ENCODE data around the gene MYO6. TPM values are rescaled to one million over a fixed set of nuclear protein-coding genes. Genes with fewer than 3 reads are reported as not detected.

The MYO6 gene
- total RNA-seq, 2 experiments from 2014 or later, result 4.3 to 4.6 TPM

GRCh38 chr6:75855052-75855451, 106.0 kb downstream of the MYO6 start:
- Mint-ChIP-seq H3K9me3 (no peaks in the 10 kb centered on the region), H3K4me1 (no peaks in the 10 kb centered on the region), H3K36me3 (ENCODE audit: low read depth) (no peaks in the 10 kb centered on the region), H3K4me3 (no peak overlapping the region), H3K27me3 (peaks cover 3% of the 10 kb centered on the region), H3K27ac (no peak overlapping the region)
- POLR2A ChIA-PET, result no interaction called here
- DNase-seq, result no peak
- CTCF ChIA-PET, result interaction anchor here (0.8 to 1.0 kb wide), 2 partner anchors 9 to 17 kb away, joined by 3 to 4 read pairs; no protein-coding TSS in a partner anchor

DNA sequence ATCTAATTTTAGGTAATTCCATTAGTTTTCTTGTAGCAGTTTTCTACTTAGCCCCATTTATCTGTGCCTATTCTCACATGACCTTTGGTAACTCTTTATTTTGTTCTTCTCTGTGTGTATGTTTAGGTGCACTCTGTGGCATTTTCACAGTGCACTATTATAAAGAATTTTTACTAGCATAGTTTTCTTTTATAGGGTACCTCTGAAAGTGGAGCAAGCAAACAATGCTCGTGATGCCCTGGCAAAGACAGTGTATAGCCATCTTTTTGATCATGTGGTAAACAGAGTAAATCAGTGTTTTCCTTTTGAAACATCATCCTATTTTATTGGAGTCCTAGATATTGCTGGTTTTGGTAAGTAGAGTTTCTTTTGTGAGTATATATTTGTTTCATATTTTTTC, 107.9 kb downstream of the MYO6 start:
- no peak overlapping the region for H3K4me3 Mint-ChIP-seq
- H3K27ac Mint-ChIP-seq, result no peak overlapping the region
- H3K4me1 Mint-ChIP-seq, result no peaks in the 10 kb centered on the region
- no peak for DNase-seq
- peaks cover 3% of the 10 kb centered on the region for H3K27me3 Mint-ChIP-seq
- H3K9me3 Mint-ChIP-seq, result no peaks in the 10 kb centered on the region
- no peaks in the 10 kb centered on the region for H3K36me3 Mint-ChIP-seq (ENCODE audit: low read depth)
- ChIA-PET CTCF (no interaction called here), POLR2A (no interaction called here)

- no peak for DNase-seq
- H3K36me3 Mint-ChIP-seq (ENCODE audit: low read depth), result no peaks in the 10 kb centered on the region
- CTCF ChIA-PET, result interaction anchor here (2.0 kb wide), 1 partner anchor 31 kb away, joined by 5 read pairs; no protein-coding TSS in a partner anchor
- peaks cover 3% of the 10 kb centered on the region for H3K27me3 Mint-ChIP-seq
- POLR2A ChIA-PET, result no interaction called here
- no peak overlapping the region for H3K27ac Mint-ChIP-seq
- H3K9me3 Mint-ChIP-seq, result no peaks in the 10 kb centered on the region
- H3K4me1 Mint-ChIP-seq, result no peaks in the 10 kb centered on the region
- H3K4me3 Mint-ChIP-seq, result no peak overlapping the region
Measured at GRCh38 chr6:75863001-75863400, 114.0 kb downstream of the MYO6 start.

DNA sequence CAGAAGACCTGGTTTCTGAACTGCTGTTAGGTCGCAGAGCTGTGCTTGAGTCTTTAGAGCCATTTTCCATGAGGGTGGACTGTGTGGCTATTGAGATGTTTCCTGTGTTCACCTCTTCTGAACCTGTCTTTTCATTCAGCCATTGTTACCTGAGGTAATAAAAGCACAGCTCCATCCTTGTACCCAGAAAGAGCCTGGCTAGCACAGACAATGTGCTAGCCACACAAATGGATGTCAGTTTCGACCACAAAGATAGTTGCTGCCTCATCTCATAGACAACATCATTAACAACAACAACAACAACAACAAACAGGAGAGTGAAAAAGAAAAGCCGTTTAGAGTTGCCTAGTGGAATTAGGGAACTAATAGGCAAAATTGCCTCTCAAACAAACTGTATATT, 114.7 kb downstream of the MYO6 start:
- ChIA-PET CTCF (no interaction called here), POLR2A (no interaction called here)
- Mint-ChIP-seq H3K27me3 (peaks cover 3% of the 10 kb centered on the region), H3K4me1 (no peaks in the 10 kb centered on the region), H3K4me3 (no peak overlapping the region), H3K27ac (no peak overlapping the region), H3K36me3 (ENCODE audit: low read depth) (no peaks in the 10 kb centered on the region), H3K9me3 (no peaks in the 10 kb centered on the region)
- no peak for DNase-seq

DNA sequence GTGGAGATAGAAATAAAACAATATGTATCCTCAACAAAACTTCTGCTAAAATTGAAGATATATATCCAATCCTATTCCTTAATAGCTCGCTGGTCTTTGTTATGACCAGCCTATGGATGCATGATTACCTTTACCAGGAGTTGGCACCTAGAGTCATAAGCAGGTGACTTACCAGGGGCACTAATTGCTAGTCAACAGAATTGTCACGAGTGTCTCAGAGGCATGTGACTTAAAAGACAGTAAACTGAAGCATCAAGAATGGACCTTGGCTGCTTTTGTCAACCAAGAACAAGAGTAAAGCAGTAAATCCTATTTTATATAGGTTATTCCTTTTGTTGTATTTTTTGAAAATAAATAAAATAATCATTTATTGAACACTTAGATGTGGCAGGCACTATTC, 115.4 kb downstream of the MYO6 start:
- CTCF ChIA-PET, result no interaction called here
- Mint-ChIP-seq H3K4me1 (no peaks in the 10 kb centered on the region), H3K36me3 (ENCODE audit: low read depth) (no peaks in the 10 kb centered on the region)

GRCh38 chr6:75870389-75870788, 121.3 kb downstream of the MYO6 start:
- no peak overlapping the region for H3K4me3 Mint-ChIP-seq
- H3K9me3 Mint-ChIP-seq, result no peaks in the 10 kb centered on the region
- no peaks in the 10 kb centered on the region for H3K36me3 Mint-ChIP-seq (ENCODE audit: low read depth)
- no peak overlapping the region for H3K27ac Mint-ChIP-seq
- CTCF ChIA-PET, result no interaction called here
- DNase-seq, result no peak
- H3K4me1 Mint-ChIP-seq, result no peaks in the 10 kb centered on the region
- H3K27me3 Mint-ChIP-seq, result no peaks in the 10 kb centered on the region
- POLR2A ChIA-PET, result no interaction called here

More for the DNA sequence above, 115.4 kb downstream of the MYO6 start:
- no peak overlapping the region for H3K27ac Mint-ChIP-seq
- H3K9me3 Mint-ChIP-seq, result no peaks in the 10 kb centered on the region
- no peak overlapping the region for H3K4me3 Mint-ChIP-seq
- DNase-seq, result no peak
- POLR2A ChIA-PET, result no interaction called here
- peaks cover 3% of the 10 kb centered on the region for H3K27me3 Mint-ChIP-seq

DNA sequence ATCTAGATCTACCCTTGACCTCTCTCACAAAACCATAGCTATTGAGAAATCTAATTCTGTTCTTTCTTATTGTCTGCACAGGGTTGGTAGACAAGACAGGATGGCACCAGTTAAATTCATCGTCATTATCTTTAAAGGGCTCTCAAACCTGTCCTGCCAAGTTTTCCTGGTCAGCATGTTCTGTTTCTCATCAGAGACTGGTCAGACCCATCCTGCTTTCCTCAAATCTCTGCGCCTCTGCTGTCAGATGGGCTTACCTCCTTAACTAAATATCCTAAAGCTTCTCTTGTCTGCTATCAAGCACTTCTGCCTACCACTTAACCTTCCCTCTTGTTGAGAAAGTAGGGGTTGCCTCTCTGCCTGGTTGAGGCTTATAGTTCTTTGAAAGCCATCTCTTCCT, 125.2 kb downstream of the MYO6 start:
- no peak overlapping the region for H3K27ac Mint-ChIP-seq
- CTCF ChIA-PET, result interaction anchor here (1.2 to 1.7 kb wide), 2 partner anchors 18 to 117 kb away, joined by 3 to 5 read pairs; no protein-coding TSS in a partner anchor

DNA sequence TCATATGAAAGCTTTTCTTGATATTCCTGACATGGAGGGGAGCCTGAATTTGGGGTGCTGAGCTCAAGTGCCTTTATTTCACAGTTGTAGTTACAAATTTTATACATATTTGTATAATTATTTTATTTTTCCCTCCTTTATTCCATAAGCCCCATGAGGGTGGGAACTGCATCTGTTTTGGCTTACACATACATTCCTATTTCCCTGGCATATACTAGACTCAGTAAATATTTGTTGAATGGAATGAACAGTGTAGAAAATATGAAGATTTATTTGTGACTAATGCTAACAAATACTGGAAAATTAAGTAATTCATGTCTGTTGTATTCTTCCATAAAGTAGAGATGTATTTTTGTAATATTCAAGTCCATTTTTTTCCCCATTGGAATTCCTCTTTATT, 127.1 kb downstream of the MYO6 start:
- H3K9me3 Mint-ChIP-seq, result no peaks in the 10 kb centered on the region
- no peak overlapping the region for H3K4me3 Mint-ChIP-seq
- CTCF ChIA-PET, result interaction anchor here (2.4 kb wide), 1 partner anchor 17 kb away, joined by 13 read pairs; no protein-coding TSS in a partner anchor
- no peak overlapping the region for H3K27ac Mint-ChIP-seq
- no peaks in the 10 kb centered on the region for H3K27me3 Mint-ChIP-seq
- H3K36me3 Mint-ChIP-seq (ENCODE audit: low read depth), result no peaks in the 10 kb centered on the region
- no peaks in the 10 kb centered on the region for H3K4me1 Mint-ChIP-seq
- no peak for DNase-seq
- POLR2A ChIA-PET, result no interaction called here

More for the DNA sequence above, 125.2 kb downstream of the MYO6 start:
- no peaks in the 10 kb centered on the region for H3K27me3 Mint-ChIP-seq
- no peaks in the 10 kb centered on the region for H3K9me3 Mint-ChIP-seq
- H3K4me3 Mint-ChIP-seq, result no peak overlapping the region
- H3K36me3 Mint-ChIP-seq (ENCODE audit: low read depth), result no peaks in the 10 kb centered on the region
- no peaks in the 10 kb centered on the region for H3K4me1 Mint-ChIP-seq
- POLR2A ChIA-PET, result no interaction called here
- no peak for DNase-seq

GRCh38 chr6:75880305-75880704, 131.3 kb downstream of the MYO6 start:
- H3K4me1 Mint-ChIP-seq, result no peaks in the 10 kb centered on the region
- H3K4me3 Mint-ChIP-seq, result no peak overlapping the region
- POLR2A ChIA-PET, result no interaction called here
- H3K36me3 Mint-ChIP-seq (ENCODE audit: low read depth), result no peaks in the 10 kb centered on the region
- CTCF ChIA-PET, result interaction anchor here (2.0 kb wide), 1 partner anchor 13 kb away, joined by 16 read pairs; no protein-coding TSS in a partner anchor
- no peaks in the 10 kb centered on the region for H3K27me3 Mint-ChIP-seq
- no peaks in the 10 kb centered on the region for H3K9me3 Mint-ChIP-seq
- DNase-seq, result no peak
- no peak overlapping the region for H3K27ac Mint-ChIP-seq

DNA sequence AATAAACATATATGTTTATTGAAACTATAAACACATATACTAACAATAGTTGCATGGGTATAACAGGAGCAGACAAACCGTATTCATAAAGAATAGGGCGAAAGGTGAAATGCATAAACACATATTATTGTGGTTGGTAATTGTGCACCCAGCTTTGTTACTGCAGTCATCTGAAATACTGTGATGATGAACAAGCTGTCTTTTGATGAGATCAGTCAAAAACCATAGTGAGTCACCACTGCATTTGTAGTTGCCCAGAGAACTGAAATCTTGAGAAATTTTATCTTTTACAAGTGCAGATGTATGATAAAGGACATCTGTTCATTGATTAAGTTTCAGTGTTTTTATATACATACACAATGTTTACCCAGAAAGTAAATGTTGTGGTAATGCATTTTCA, 133.7 kb downstream of the MYO6 start:
- POLR2A ChIA-PET, result no interaction called here
- CTCF ChIA-PET, result interaction anchor here (3.2 kb wide), 1 partner anchor 11 kb away, joined by 21 read pairs; no protein-coding TSS in a partner anchor
- Mint-ChIP-seq H3K9me3 (no peaks in the 10 kb centered on the region), H3K27me3 (no peaks in the 10 kb centered on the region), H3K4me1 (no peaks in the 10 kb centered on the region), H3K4me3 (no peak overlapping the region), H3K27ac (no peak overlapping the region), H3K36me3 (ENCODE audit: low read depth) (no peaks in the 10 kb centered on the region)
- DNase-seq, result no peak

- H3K4me1 Mint-ChIP-seq, result no peaks in the 10 kb centered on the region
- H3K27ac Mint-ChIP-seq, result no peak overlapping the region
- H3K9me3 Mint-ChIP-seq, result no peaks in the 10 kb centered on the region
- H3K27me3 Mint-ChIP-seq, result no peaks in the 10 kb centered on the region
- ChIA-PET POLR2A (no interaction called here), CTCF (interaction anchor here (3.2 kb wide), 1 partner anchor 9 kb away, joined by 21 read pairs; no protein-coding TSS in a partner anchor)
- no peak overlapping the region for H3K4me3 Mint-ChIP-seq
- no peak for DNase-seq
- no peaks in the 10 kb centered on the region for H3K36me3 Mint-ChIP-seq (ENCODE audit: low read depth)
Measured at GRCh38 chr6:75884822-75885221, 135.8 kb downstream of the MYO6 start.

- Mint-ChIP-seq H3K27ac (no peak overlapping the region), H3K27me3 (no peaks in the 10 kb centered on the region), H3K4me3 (no peak overlapping the region), H3K9me3 (no peaks in the 10 kb centered on the region), H3K4me1 (no peaks in the 10 kb centered on the region), H3K36me3 (ENCODE audit: low read depth) (no peaks in the 10 kb centered on the region)
- DNase-seq, result no peak
- POLR2A ChIA-PET, result no interaction called here
- CTCF ChIA-PET, result interaction anchor here (0.6 to 2.7 kb wide), 11 partner anchors 9 to 99 kb away, joined by 3 to 23 read pairs (median 8); no protein-coding TSS in a partner anchor
Measured at GRCh38 chr6:75892384-75892783, 143.3 kb downstream of the MYO6 start.

GRCh38 chr6:75893058-75893775, 144.2 kb downstream of the MYO6 start:
- Mint-ChIP-seq H3K27me3 (no peaks in the 10 kb centered on the region), H3K4me1 (no peaks in the 10 kb centered on the region), H3K9me3 (no peaks in the 10 kb centered on the region), H3K27ac (no peak overlapping the region), H3K36me3 (ENCODE audit: low read depth) (no peaks in the 10 kb centered on the region), H3K4me3 (no peak overlapping the region)
- CTCF ChIA-PET, result interaction anchor here (0.6 to 2.7 kb wide), 23 partner anchors 9 to 1572 kb away, joined by 3 to 23 read pairs (median 5); no protein-coding TSS in a partner anchor
- DNase-seq, result no peak
- POLR2A ChIA-PET, result interaction anchor here (1.0 kb wide), 1 partner anchor 10 kb away, joined by 3 read pairs; no protein-coding TSS in a partner anchor

- CTCF ChIA-PET, result interaction anchor here (0.8 to 2.7 kb wide), 19 partner anchors 10 to 1571 kb away, joined by 3 to 23 read pairs (median 5); no protein-coding TSS in a partner anchor
- POLR2A ChIA-PET, result interaction anchor here (1.0 kb wide), 1 partner anchor 10 kb away, joined by 3 read pairs; no protein-coding TSS in a partner anchor
- Mint-ChIP-seq H3K4me3 (no peak overlapping the region), H3K9me3 (no peaks in the 10 kb centered on the region), H3K36me3 (ENCODE audit: low read depth) (no peaks in the 10 kb centered on the region), H3K27ac (no peak overlapping the region), H3K27me3 (no peaks in the 10 kb centered on the region), H3K4me1 (no peaks in the 10 kb centered on the region)
- no peak for DNase-seq
Measured at GRCh38 chr6:75893776-75894152, 144.7 kb downstream of the MYO6 start.
